Neural cell (in vitro differentiated cells): ENCODE results near the gene CCDC88C. TPM values are rescaled to one million over a fixed set of nuclear protein-coding genes. Genes with fewer than 3 reads are reported as not detected.

Experiments
- H2AFZ ChIP-seq: fragments of 200-600, 300-800 bp; sonication (generic), shearing (Covaris generic); 2 replicates; pipeline ENCODE4 v1.6.0; 2014; ENCODE audit warnings: low read depth, mild to moderate bottlenecking, antibody characterized with exemption, low read length, moderate library complexity
- H3F3A ChIP-seq: fragments of 200-600 bp; shearing (Covaris generic); 2 replicates; pipeline ENCODE4 v1.6.1; 2016; ENCODE audit warnings: mild to moderate bottlenecking, moderate library complexity, mixed read lengths, antibody characterized with exemption, low read length; ENCODE audit not compliant: insufficient read depth, poor library complexity, severe bottlenecking
- H3K27ac ChIP-seq: fragments of 200-600, 300-800 bp; sonication (generic), shearing (Covaris generic); 2 replicates; pipeline ENCODE4 v1.5.1; 2014; ENCODE audit warnings: mild to moderate bottlenecking, low read length, moderate library complexity
- H3K27me3 ChIP-seq: fragments of 300-800, 200-600 bp; sonication (generic), shearing (Covaris generic); 2 replicates; pipeline ENCODE4 v1.6.0; 2014; ENCODE audit warnings: mild to moderate bottlenecking, low read depth, low read length, moderate library complexity; ENCODE audit not compliant: insufficient read depth
- H3K36me3 ChIP-seq: fragments of 300-800, 200-600 bp; sonication (generic), shearing (Covaris generic); 2 replicates; pipeline ENCODE4 v1.5.1; 2014; ENCODE audit warnings: mild to moderate bottlenecking, antibody characterized with exemption, low read length, moderate library complexity; ENCODE audit not compliant: insufficient read depth
- H3K4me2 ChIP-seq: fragments of 300-800, 200-600 bp; sonication (generic), shearing (Covaris generic); 2 replicates; pipeline ENCODE4 v1.6.0; 2014; ENCODE audit warnings: mild to moderate bottlenecking, low read length
- H3K4me3 ChIP-seq: fragments of 300-800, 200-600 bp; sonication (generic), shearing (Covaris generic); 2 replicates; pipeline ENCODE4 v1.5.1; 2014; ENCODE audit warnings: mild to moderate bottlenecking, low read length, moderate library complexity
- H3K79me2 ChIP-seq: fragments of 200-600 bp; shearing (Covaris generic); replicated peaks from 2 replicates; pipeline ENCODE4 v1.6.0; 2014; ENCODE audit warnings: mild to moderate bottlenecking, low read length, moderate library complexity; ENCODE audit not compliant: insufficient read depth
- H3K9ac ChIP-seq: fragments of 300-800, 200-600 bp; sonication (generic), shearing (Covaris generic); 2 replicates; pipeline ENCODE4 v1.6.1; 2016; ENCODE audit warnings: mild to moderate bottlenecking, low read length, mixed read lengths
- H3K9me2 ChIP-seq: fragments of 200-600 bp; shearing (Covaris generic); 2 replicates; pipeline ENCODE4 v1.6.1; 2016; ENCODE audit warnings: mild to moderate bottlenecking, low read length, mixed read lengths; ENCODE audit not compliant: insufficient read depth
- H3K9me3 ChIP-seq: fragments of 200-600, 300-800 bp; sonication (generic), shearing (Covaris generic); 2 replicates; pipeline ENCODE4 v1.6.1; 2016; ENCODE audit warnings: mild to moderate bottlenecking, mixed run types, low read length, moderate library complexity, mixed read lengths
- H4K20me1 ChIP-seq: fragments of 200-600 bp; shearing (Covaris generic); 2 replicates; pipeline ENCODE4 v1.6.1; 2016; ENCODE audit warnings: mild to moderate bottlenecking, mixed run types; ENCODE audit not compliant: insufficient read depth
- CTCF ChIP-seq: fragments of 450-650 bp; IDR thresholded peaks from 2 replicates; pipeline ENCODE4 v1.5.1; 2014; ENCODE audit warnings: antibody characterized with exemption, mild to moderate bottlenecking, moderate library complexity; ENCODE audit not compliant: poor library complexity, severe bottlenecking
- EP300 ChIP-seq: fragments of 450-650 bp; conservative IDR thresholded peaks from 2 replicates; pipeline ENCODE4 v1.6.1; 2014; ENCODE audit warnings: antibody characterized with exemption, mild to moderate bottlenecking, moderate library complexity; ENCODE audit not compliant: poor library complexity, severe bottlenecking
- EZH2 ChIP-seq: fragments of 200-600, 300-800 bp; shearing (Covaris generic), sonication (generic); IDR thresholded peaks from 2 replicates; pipeline ENCODE4 v1.6.1; 2014; ENCODE audit warnings: antibody characterized with exemption, low read length, borderline replicate concordance, mild to moderate bottlenecking; ENCODE audit not compliant: insufficient read depth, poor library complexity, severe bottlenecking
- MXI1 ChIP-seq: fragments of 450-650 bp; conservative IDR thresholded peaks from 2 replicates; pipeline ENCODE4 v1.6.1; 2014; ENCODE audit warnings: antibody characterized with exemption, mild to moderate bottlenecking; ENCODE audit not compliant: poor library complexity, severe bottlenecking
- POLR2AphosphoS5 ChIP-seq: IDR thresholded peaks from 2 replicates; pipeline ENCODE4 v1.6.1; 2012
- REST ChIP-seq: IDR thresholded peaks from 2 replicates; pipeline ENCODE4 v1.6.1; 2012; ENCODE audit warnings: borderline replicate concordance
- SMC3 ChIP-seq: fragments of 450-650 bp; conservative IDR thresholded peaks from 2 replicates; pipeline ENCODE4 v1.6.1; 2014; ENCODE audit warnings: antibody characterized with exemption, mild to moderate bottlenecking, moderate library complexity; ENCODE audit not compliant: poor library complexity
- TAF1 ChIP-seq: IDR thresholded peaks from 2 replicates; pipeline ENCODE4 v1.6.1; 2012; ENCODE audit warnings: low read depth
- polyA plus RNA-seq: library from polyadenylated mRNA; depleted of rRNA; stranded (reverse); fragments of >200 nt; gene quantifications from 2 replicates; pipeline ENCODE4 v1.2.3, GENCODE V29; 2014

The CCDC88C gene
- polyA plus RNA-seq, 1 donor from 2014 or later = 20.1 TPM

- Histone ChIP-seq H4K20me1 (no peaks in the 10 kb centered on the region), H3K27me3 (no peaks in the 10 kb centered on the region), H3K9ac (peak overlapping the region; percentile 61), H3K36me3 (no peaks in the 10 kb centered on the region), H3K9me3 (no peaks in the 10 kb centered on the region), H3K4me2 (peak overlapping the region; percentile 16), H3K27ac (peak overlapping the region; percentile 89), H2AFZ (no peak overlapping the region), H3K9me2 (no peaks in the 10 kb centered on the region), H3K79me2 (no peaks in the 10 kb centered on the region), H3F3A (no peaks in the 10 kb centered on the region), H3K4me3 (peak overlapping the region; percentile 40)
- TF ChIP-seq MXI1 = no peak
- TF ChIP-seq EP300 = no peak
- no peak for TF ChIP-seq TAF1
- TF ChIP-seq EZH2 = no peak
- no peak for TF ChIP-seq CTCF
- TF ChIP-seq SMC3 = no peak
Measured at GRCh38 chr14:91341334-91341733, 76.3 kb downstream of the CCDC88C start.

- H4K20me1 ChIP-seq = no peaks in the 10 kb centered on the region
- H3K27me3 ChIP-seq = no peaks in the 10 kb centered on the region
- no peak overlapping the region for H2AFZ ChIP-seq
- no peaks in the 10 kb centered on the region for H3F3A ChIP-seq
- TF ChIP-seq TAF1 (no peak), EP300 (no peak), SMC3 (no peak), REST (no peak), POLR2AphosphoS5 (no peak), MXI1 (no peak)
- no peaks in the 10 kb centered on the region for H3K9me3 ChIP-seq
- H3K27ac ChIP-seq = peak overlapping the region; percentile 89
- no peak overlapping the region for H3K4me2 ChIP-seq
- no peaks in the 10 kb centered on the region for H3K79me2 ChIP-seq
- H3K9ac ChIP-seq = no peak overlapping the region
- H3K36me3 ChIP-seq = no peaks in the 10 kb centered on the region
- H3K4me3 ChIP-seq = no peak overlapping the region
- no peaks in the 10 kb centered on the region for H3K9me2 ChIP-seq
Measured at GRCh38 chr14:91339671-91340369, 77.8 kb downstream of the CCDC88C start.
